Uterus (tissue), 2 donors: ENCODE results near the gene LSAMP.
"Not testable (repeated sequence)": the region's sequence is repeated elsewhere in the genome, so short reads cannot be mapped to it uniquely, and the experiment has no call there.

Source experiments
- CTCF ChIP-seq, 4 experiments: fragments of 200-600 bp in 2 of 4; fragments of 450-650 bp in 2 of 4; sonication (generic) in 2 of 4; IDR thresholded peaks; one replicate each; pipeline ENCODE4 v1.5.1; 2016 to 2019; ENCODE audit warnings: antibody characterized with exemption in 4 of 4, mild to moderate bottlenecking in 2 of 4, moderate library complexity in 1 of 4
- POLR2A ChIP-seq, 2 donors: fragments of 450-650 bp; IDR thresholded peaks; one replicate each; pipeline ENCODE4 v1.6.1; 2016; ENCODE audit warnings: antibody characterized with exemption in 2 of 2, mild to moderate bottlenecking in 1 of 2, moderate library complexity in 1 of 2

- not testable (repeated sequence) for TF ChIP-seq CTCF, POLR2A (IDR thresholded peaks at IDR 0.05)
These were observed 600.6 kb downstream of the LSAMP start for GRCh38 chr3:115844729-115845128.
